Endothelial cell of umbilical vein (primary cell): ENCODE measurements around the gene ZNF644. TPM values are rescaled to one million over a fixed set of nuclear protein-coding genes. Genes with fewer than 3 reads are reported as not detected.

ENCODE experiments used
- BruUV-seq: library from RNA; stranded (reverse); fragments of 400-500 nt; replicated peaks from 2 replicates; lab custom pipeline; 2021; lab: Mats Ljungman, UMichigan
- CTCF ChIA-PET: fragments of 300-600, 350-600 bp; sonication (Branson Sonifier 250); formaldehyde crosslinking; loops from one replicate; lab custom pipeline; 2021; ENCODE audit warnings: antibody characterized with exemption, inconsistent platforms; lab: Charles Lee
- POLR2A ChIA-PET: fragments of 300-600, 350-600 bp; sonication (Branson Sonifier 250); formaldehyde crosslinking; loops from one replicate; lab custom pipeline; 2021; ENCODE audit warnings: antibody characterized with exemption, inconsistent platforms; lab: Charles Lee
- DNase-seq: peaks from one replicate; pipeline ENCODE4 v3.0.0-alpha.2; 2011; ENCODE audit warnings: low read depth, low spot score
- FAIRE-seq: peaks from 2 replicates; lab custom pipeline; 2011; peaks lifted over from hg19 to GRCh38; lab: Jason Lieb, UNC
- H2AFZ ChIP-seq: 2 replicates; pipeline ENCODE4 v1.6.0; 2012; ENCODE audit warnings: low read depth, low read length, control low read depth, inconsistent platforms
- H3K27ac ChIP-seq: 2 replicates; pipeline ENCODE4 v1.5.1; 2011; ENCODE audit warnings: low read depth, mild to moderate bottlenecking, control low read depth, low read length, moderate library complexity; ENCODE audit not compliant: insufficient read depth
- H3K27me3 ChIP-seq, 2 experiments: 2 replicates each; pipeline versions ENCODE4 v1.6.0 to v1.6.1; 2011; ENCODE audit warnings: low read length in 2 of 2, mixed read lengths in 1 of 2; ENCODE audit not compliant: control insufficient read depth in 2 of 2, insufficient read depth in 2 of 2
- H3K36me3 ChIP-seq, 2 experiments: 2 replicates in 1 of 2; 3 replicates in 1 of 2; pipeline ENCODE4 v1.5.1; 2011; ENCODE audit warnings: low read length in 2 of 2, mild to moderate bottlenecking in 1 of 2, moderate library complexity in 1 of 2; ENCODE audit not compliant: control insufficient read depth in 2 of 2, insufficient read depth in 2 of 2; ENCODE audit errors: extremely low read depth in 1 of 2
- H3K4me1 ChIP-seq: 3 replicates; pipeline ENCODE4 v1.5.1; 2011; ENCODE audit warnings: mild to moderate bottlenecking, low read length; ENCODE audit not compliant: control insufficient read depth, insufficient read depth; ENCODE audit errors: extremely low read depth
- H3K4me2 ChIP-seq: 2 replicates; pipeline ENCODE4 v1.6.1; 2011; ENCODE audit warnings: low read length, control low read depth, mixed read lengths; ENCODE audit not compliant: insufficient read depth
- H3K4me3 ChIP-seq, 3 experiments: fragments of 200-600 bp in 1 of 3; sonication (generic), shearing (Covaris generic) in 1 of 3; replicated peaks in 1 of 3; 2 replicates each; pipeline ENCODE4 v1.5.1; 2011 to 2016; ENCODE audit warnings: control low read depth in 3 of 3, low read length in 3 of 3, mild to moderate bottlenecking in 2 of 3, inconsistent platforms in 1 of 3, low read depth in 1 of 3, moderate library complexity in 1 of 3; ENCODE audit not compliant: insufficient read depth in 1 of 3
- H3K79me2 ChIP-seq: 2 replicates; pipeline ENCODE4 v1.6.0; 2012; ENCODE audit warnings: low read length, inconsistent platforms; ENCODE audit not compliant: control insufficient read depth, insufficient read depth
- H3K9ac ChIP-seq: replicated peaks from 2 replicates; pipeline ENCODE3; 2011; ENCODE audit warnings: low read length, control low read depth; ENCODE audit not compliant: insufficient read depth; ENCODE audit errors: extremely low read depth
- H3K9me1 ChIP-seq: replicated peaks from 3 replicates; pipeline ENCODE4 v1.6.0; 2011; ENCODE audit warnings: mild to moderate bottlenecking, low read length; ENCODE audit not compliant: control insufficient read depth, insufficient read depth; ENCODE audit errors: extremely low read depth
- H3K9me3 ChIP-seq: replicated peaks from 2 replicates; pipeline ENCODE4 v1.5.1; 2012; ENCODE audit warnings: low read length, inconsistent platforms; ENCODE audit not compliant: control insufficient read depth, insufficient read depth
- H4K20me1 ChIP-seq: replicated peaks from 2 replicates; pipeline ENCODE3; 2011; ENCODE audit warnings: mild to moderate bottlenecking, low read length; ENCODE audit not compliant: control insufficient read depth, insufficient read depth; ENCODE audit errors: extremely low read depth
- CTCF ChIP-seq, 2 donors: IDR thresholded peaks; 1 replicate in 1 of 2; 2 replicates in 1 of 2; pipeline ENCODE4 v1.5.1; 2011; ENCODE audit warnings: low read length in 2 of 2, mild to moderate bottlenecking in 2 of 2, moderate library complexity in 2 of 2, control low read depth in 1 of 2, inconsistent platforms in 1 of 2, low read depth in 1 of 2; ENCODE audit not compliant: insufficient read depth in 1 of 2; ENCODE audit errors: extremely low read depth in 1 of 2
- EZH2 ChIP-seq: IDR thresholded peaks from 2 replicates; pipeline ENCODE4 v1.6.1; 2012; ENCODE audit warnings: borderline replicate concordance, low read depth, mild to moderate bottlenecking, moderate library complexity, low read length, inconsistent platforms; ENCODE audit not compliant: severe bottlenecking
- FOS ChIP-seq: IDR thresholded peaks from 2 replicates; pipeline ENCODE4 v1.6.1; 2011; ENCODE audit warnings: mild to moderate bottlenecking, low read length, moderate library complexity, borderline replicate concordance; ENCODE audit not compliant: insufficient read depth
- GATA2 ChIP-seq: IDR thresholded peaks from 2 replicates; pipeline ENCODE4 v1.7.0; 2011; ENCODE audit warnings: low read depth, mild to moderate bottlenecking, moderate library complexity, mixed read lengths, low read length; ENCODE audit not compliant: insufficient read length, insufficient read depth
- JUN ChIP-seq: IDR thresholded peaks from 2 replicates; pipeline ENCODE4 v1.6.1; 2011; ENCODE audit warnings: borderline replicate concordance, low read depth; ENCODE audit not compliant: insufficient read length, insufficient read depth
- MAX ChIP-seq: IDR thresholded peaks from 2 replicates; pipeline ENCODE4 v1.6.1; 2011; ENCODE audit not compliant: insufficient read depth, insufficient read length
- MYC ChIP-seq: IDR thresholded peaks from one replicate; pipeline ENCODE4 v1.6.1; 2011; ENCODE audit warnings: mild to moderate bottlenecking, low read depth, low read length
- POLR2A ChIP-seq: IDR thresholded peaks from 2 replicates; pipeline ENCODE4 v1.6.1; 2012; ENCODE audit warnings: low read depth, mild to moderate bottlenecking, control low read depth, low read length
- POLR2AphosphoS5 ChIP-seq: IDR thresholded peaks from 2 replicates; pipeline ENCODE4 v1.6.1; 2012; ENCODE audit warnings: low read depth, mild to moderate bottlenecking, control low read depth, low read length, moderate library complexity; ENCODE audit not compliant: insufficient read depth
- dilution Hi-C: fragments of 300-500 bp; cut with MboI; formaldehyde crosslinking; loops from one replicate; pipeline ENCODE4 v1.15.0; 2019; ENCODE audit warnings: low sequenced_read_pairs; ENCODE audit not compliant: extremely low pct_ligation_motif_present
- intact Hi-C: fragments of 100-400 bp; cut with micrococcal nuclease; formaldehyde crosslinking; loops from one replicate; pipeline ENCODE4 v1.10.0; 2022
- polyA plus RNA-seq, 4 experiments: library from polyadenylated mRNA; depleted of rRNA in 3 of 4; stranded (reverse) in 3 of 4; unstranded in 1 of 4; fragments of >200 nt; gene quantifications; 2 replicates each; pipeline versions ENCODE4 v1.2.1 to v1.2.3, GENCODE V29; 2011 to 2012; ENCODE audit warnings: missing spikeins in 1 of 4
- total RNA-seq: library from RNA; stranded (reverse); gene quantifications from 2 replicates; pipeline ENCODE4 v1.2.3, GENCODE V29; 2021

ZNF644 gene
- total and polyA plus RNA-seq, 2 donors (not counting 3 experiments of a cell fraction or from before 2014, with no cell fraction given): 7.2 to 47.0 TPM

- dilution Hi-C loops (no loop called here), intact Hi-C loops (no loop called here)
- Histone ChIP-seq H3K9me1 (no peaks in the 10 kb centered on the region), H2AFZ (no peak overlapping the region), H4K20me1 (no peaks in the 10 kb centered on the region), H3K36me3 (no peaks in the 10 kb centered on the region), H3K27ac (no peak overlapping the region), H3K27me3 (no peaks in the 10 kb centered on the region), H3K9me3 (peaks cover 2% of the 10 kb centered on the region), H3K9ac (no peak overlapping the region), H3K4me3 (no peak overlapping the region), H3K4me1 (no peaks in the 10 kb centered on the region), H3K4me2 (no peak overlapping the region), H3K79me2 (no peaks in the 10 kb centered on the region)
- no peak for FAIRE-seq
- no peak for DNase-seq
- ChIA-PET POLR2A (no interaction called here), CTCF (no interaction called here)
- no TSS peak for BruUV-seq
- TF ChIP-seq JUN (no peak), POLR2AphosphoS5 (no peak), POLR2A (no peak), MYC (no peak), EZH2 (no peak), FOS (no peak), GATA2 (no peak), MAX (no peak), CTCF (IDR thresholded peaks at IDR 0.05; ENCODE audit: extremely low read depth in 1 of 2, insufficient read depth in 1 of 2, low read depth in 1 of 2, low read length in 2 of 2) (no peak)
Measured at GRCh38 chr1:90876101-90876500, 145.7 kb downstream of the ZNF644 start.
